ENCODE data around the gene ZCCHC17. TPM values are rescaled to one million over a fixed set of nuclear protein-coding genes. Genes with fewer than 3 reads are reported as not detected.

ZCCHC17 gene
- total RNA-seq, 2 experiments from 2014 or later = 30.1 to 33.8 TPM

GRCh38 chr1:31393463-31393862, 96.6 kb downstream of the ZCCHC17 start:
- H3K36me3 ChIP-seq (ENCODE audit: insufficient read depth, low read length) = no peaks in the 10 kb centered on the region
- BruUV-seq (replicated peaks) = no TSS peak
- H3K79me2 ChIP-seq (ENCODE audit: insufficient read depth, low read depth, low read length) = no peaks in the 10 kb centered on the region
- H3K4me1 ChIP-seq (ENCODE audit: insufficient read depth, low read length, poor library complexity, severe bottlenecking) = peaks cover 14% of the 10 kb centered on the region
- intact Hi-C loops (cut with micrococcal nuclease; ENCODE audit: unreplicated experiment) = no loop called here
- H4K20me1 ChIP-seq (ENCODE audit: insufficient read depth, low read length) = no peaks in the 10 kb centered on the region
- no peaks in the 10 kb centered on the region for H3K9me3 ChIP-seq (ENCODE audit: low read length)
- no peaks in the 10 kb centered on the region for H3K9me2 ChIP-seq (ENCODE audit: insufficient read depth, low read length)
- POLR2A ChIA-PET = interaction anchor here (0.6 to 1.6 kb wide), 2 partner anchors 20 to 30 kb away, joined by 3 read pairs; no protein-coding TSS in a partner anchor
- H3K4me3 ChIP-seq (ENCODE audit: low read depth, low read length, poor library complexity, severe bottlenecking) = no peak overlapping the region
- H3K27ac ChIP-seq (ENCODE audit: low read depth, low read length, poor library complexity, severe bottlenecking) = no peak overlapping the region
- H3K4me2 ChIP-seq (ENCODE audit: low read length) = no peak overlapping the region
- TF ChIP-seq EZH2phosphoT487 (IDR thresholded peaks at IDR 0.05; ENCODE audit: borderline replicate concordance, low read depth, low read length) (no peak), CTCF (conservative IDR thresholded peaks at IDR 0.05; ENCODE audit: low read length) (no peak)
- DNase-seq (ENCODE audit: low spot score) = no peak
- H2AFZ ChIP-seq (ENCODE audit: low read length) = no peak overlapping the region
- CTCF ChIA-PET (ENCODE audit: unreplicated experiment) = interaction anchor here (3.5 kb wide), 1 partner anchor 156 kb away, joined by 23 read pairs; no protein-coding TSS in a partner anchor

GRCh38 chr1:31394584-31395193, 97.9 kb downstream of the ZCCHC17 start:
- H3K9me2 ChIP-seq (ENCODE audit: insufficient read depth, low read length) = no peaks in the 10 kb centered on the region
- ChIA-PET CTCF (ENCODE audit: unreplicated experiment) (interaction anchor here (0.9 to 3.5 kb wide), 3 partner anchors 28 to 154 kb away, joined by 3 to 23 read pairs (median 3); no protein-coding TSS in a partner anchor), POLR2A (interaction anchor here (0.6 to 1.6 kb wide), 6 partner anchors 29 to 469 kb away, joined by 3 read pairs; partner anchors contain the start of genes SNRNP40 and ZCCHC17)
- peak overlapping the region; percentile 62 for H3K4me3 ChIP-seq (ENCODE audit: low read depth, low read length, poor library complexity, severe bottlenecking)
- TF ChIP-seq CTCF (conservative IDR thresholded peaks at IDR 0.05; ENCODE audit: low read length) (peak; percentile 89), EZH2phosphoT487 (IDR thresholded peaks at IDR 0.05; ENCODE audit: borderline replicate concordance, low read depth, low read length) (no peak)
- H4K20me1 ChIP-seq (ENCODE audit: insufficient read depth, low read length) = no peaks in the 10 kb centered on the region
- peak; percentile 82 for DNase-seq (ENCODE audit: low spot score)
- H3K36me3 ChIP-seq (ENCODE audit: insufficient read depth, low read length) = no peaks in the 10 kb centered on the region
- peak overlapping the region; percentile 98 for H2AFZ ChIP-seq (ENCODE audit: low read length)
- intact Hi-C loops (cut with micrococcal nuclease; ENCODE audit: unreplicated experiment) = loop anchor here (1.0 kb wide), 1 partner anchor 155 kb away; no protein-coding TSS in a partner anchor
- peaks cover 14% of the 10 kb centered on the region for H3K4me1 ChIP-seq (ENCODE audit: insufficient read depth, low read length, poor library complexity, severe bottlenecking)
- H3K4me2 ChIP-seq (ENCODE audit: low read length) = peak overlapping the region; percentile 95
- BruUV-seq (replicated peaks) = no TSS peak
- H3K9me3 ChIP-seq (ENCODE audit: low read length) = no peaks in the 10 kb centered on the region
- no peak overlapping the region for H3K27ac ChIP-seq (ENCODE audit: low read depth, low read length, poor library complexity, severe bottlenecking)
- no peaks in the 10 kb centered on the region for H3K79me2 ChIP-seq (ENCODE audit: insufficient read depth, low read depth, low read length)

Measured in OCI-LY7 (cell line).